Embryonic facial prominence (tissue), 1 donor: ENCODE measurements around the gene SH2D5.

Experiments
- DNase-seq: peaks from one replicate; pipeline ENCODE4 v3.0.0-alpha.2; 2016; ENCODE audit errors: extremely low spot score

The SH2D5 gene

GRCh38 chr1:20732588-20733359 lies at the start of gene SH2D5:
TSS of gene SH2D5 (minus strand) at chr1:20732703. CDS start at chr1:20728044, 4,659 bp downstream.
- DNase-seq, result peak; percentile 31

GRCh38 chr1:20775700-20776099 lies 43.2 kb upstream of the SH2D5 start:
- no peak for DNase-seq

GRCh38 chr1:20771780-20772179 lies 39.3 kb upstream of the SH2D5 start:
- DNase-seq, result no peak

- no peak for DNase-seq
Observed at GRCh38 chr1:20770314-20771087, 38.0 kb upstream of the SH2D5 start.

- DNase-seq, result no peak
Observed at GRCh38 chr1:20767271-20767670, 34.8 kb upstream of the SH2D5 start.

GRCh38 chr1:20763417-20763816 lies 30.9 kb upstream of the SH2D5 start:
- no peak for DNase-seq

- DNase-seq, result no peak
Observed at GRCh38 chr1:20760322-20760721, 27.8 kb upstream of the SH2D5 start.

- no peak for DNase-seq
Observed at GRCh38 chr1:20753589-20753988, 21.1 kb upstream of the SH2D5 start.

- no peak for DNase-seq
Observed at GRCh38 chr1:20751462-20751990, 19.0 kb upstream of the SH2D5 start.

GRCh38 chr1:20742671-20743070 lies 10.2 kb upstream of the SH2D5 start:
- no peak for DNase-seq

GRCh38 chr1:20740781-20741180 lies 8.3 kb upstream of the SH2D5 start:
- DNase-seq, result no peak

GRCh38 chr1:20739225-20739624 lies 6.7 kb upstream of the SH2D5 start:
- no peak for DNase-seq

GRCh38 chr1:20735581-20736111 lies 3.1 kb upstream of the SH2D5 start:
- no peak for DNase-seq

GRCh38 chr1:20733360-20733975 lies 965 bp upstream of the SH2D5 start:
- no peak for DNase-seq

- no peak for DNase-seq
Observed at GRCh38 chr1:20732071-20732587, 374 bp downstream of the SH2D5 start.

GRCh38 chr1:20731057-20731991 lies 1.2 kb downstream of the SH2D5 start:
- DNase-seq, result no peak

- DNase-seq, result no peak
Observed at GRCh38 chr1:20730690-20731056, 1.8 kb downstream of the SH2D5 start.

GRCh38 chr1:20729990-20730689 lies 2.4 kb downstream of the SH2D5 start:
- DNase-seq, result no peak

GRCh38 chr1:20729155-20729931 lies 3.2 kb downstream of the SH2D5 start:
- no peak for DNase-seq
